Activated gamma-delta T cell treated with Interleukin-2 at 50 U/mL for 16 hours (primary cell): Measurements from ENCODE around the gene TM4SF20.
"Not testable (repeated sequence)": the region's sequence is repeated elsewhere in the genome, so short reads cannot be mapped to it uniquely, and the experiment has no call there.

Experiments
- DNase-seq: peaks from one replicate; pipeline ENCODE4 v3.0.0-alpha.2; 2020

The TM4SF20 gene

GRCh38 chr2:227398684-227399670 is 19.9 kb upstream of the TM4SF20 start:
- DNase-seq = no peak

GRCh38 chr2:227397562-227397961 is 18.5 kb upstream of the TM4SF20 start:
- DNase-seq = no peak

GRCh38 chr2:227395556-227395955 is 16.4 kb upstream of the TM4SF20 start:
- DNase-seq = no peak

- DNase-seq = no peak
Measured at GRCh38 chr2:227394401-227394800, 15.3 kb upstream of the TM4SF20 start.

- DNase-seq = no peak
Measured at GRCh38 chr2:227390468-227391256, 11.6 kb upstream of the TM4SF20 start.

GRCh38 chr2:227389661-227390060 is 10.6 kb upstream of the TM4SF20 start:
- DNase-seq = no peak

GRCh38 chr2:227389231-227389630 is 10.1 kb upstream of the TM4SF20 start:
- DNase-seq = no peak

- DNase-seq = no peak
Measured at GRCh38 chr2:227388537-227389011, 9.5 kb upstream of the TM4SF20 start.

GRCh38 chr2:227387583-227387982 is 8.5 kb upstream of the TM4SF20 start, which contains the start of gene SCYGR1:
Gene SCYGR1, minus strand, starts transcription at chr2:227387949. Its CDS starts 0 bp downstream, at chr2:227387949.
- DNase-seq = not testable (repeated sequence)

- DNase-seq = no peak
Measured at GRCh38 chr2:227386630-227387029, 7.5 kb upstream of the TM4SF20 start.

- DNase-seq = no peak
Measured at GRCh38 chr2:227383686-227384085, 4.6 kb upstream of the TM4SF20 start.

- not testable (repeated sequence) for DNase-seq
Measured at GRCh38 chr2:227382241-227382835, 3.2 kb upstream of the TM4SF20 start.

GRCh38 chr2:227378371-227378782 is 729 bp downstream of the TM4SF20 start:
- no peak for DNase-seq

- DNase-seq = no peak
Measured at GRCh38 chr2:227377467-227378351, 1.4 kb downstream of the TM4SF20 start.

- no peak for DNase-seq
Measured at GRCh38 chr2:227376656-227377396, 2.3 kb downstream of the TM4SF20 start.

GRCh38 chr2:227374158-227374557 is 4.9 kb downstream of the TM4SF20 start:
- DNase-seq = no peak

GRCh38 chr2:227373389-227373788 is 5.7 kb downstream of the TM4SF20 start:
- DNase-seq = no peak

GRCh38 chr2:227370791-227371312 is 8.3 kb downstream of the TM4SF20 start:
- DNase-seq = no peak

GRCh38 chr2:227370092-227370491 is 9.0 kb downstream of the TM4SF20 start:
- DNase-seq = no peak

GRCh38 chr2:227368574-227368973 is 10.5 kb downstream of the TM4SF20 start:
- DNase-seq = no peak

GRCh38 chr2:227367427-227367795 is 11.7 kb downstream of the TM4SF20 start:
- no peak for DNase-seq
